ENCODE measurements around the gene RBM19. TPM values are rescaled to one million over a fixed set of nuclear protein-coding genes. Genes with fewer than 3 reads are reported as not detected.
"Not testable (repeated sequence)": the region's sequence is repeated elsewhere in the genome, so short reads cannot be mapped to it uniquely, and the experiment has no call there.

The RBM19 gene
- total RNA-seq, 1 donor from 2014 or later = 36.4 TPM

- no peaks in the 10 kb centered on the region for H3K36me3 ChIP-seq
- H3K4me1 ChIP-seq = no peaks in the 10 kb centered on the region
- H3K27me3 ChIP-seq = peaks cover 6% of the 10 kb centered on the region
- H3K9me3 ChIP-seq = no peaks in the 10 kb centered on the region
- intact Hi-C loops (cut with DNase I) = no loop called here
- no peak overlapping the region for H3K27ac ChIP-seq
- H3K4me3 ChIP-seq = no peak overlapping the region
- TF ChIP-seq CTCF (IDR thresholded peaks at IDR 0.05) = no peak
- DNase-seq (no peak), ATAC-seq (no peak)
These were observed 31.2 kb upstream of the RBM19 start for GRCh38 chr12:113997365-113997764.

DNA sequence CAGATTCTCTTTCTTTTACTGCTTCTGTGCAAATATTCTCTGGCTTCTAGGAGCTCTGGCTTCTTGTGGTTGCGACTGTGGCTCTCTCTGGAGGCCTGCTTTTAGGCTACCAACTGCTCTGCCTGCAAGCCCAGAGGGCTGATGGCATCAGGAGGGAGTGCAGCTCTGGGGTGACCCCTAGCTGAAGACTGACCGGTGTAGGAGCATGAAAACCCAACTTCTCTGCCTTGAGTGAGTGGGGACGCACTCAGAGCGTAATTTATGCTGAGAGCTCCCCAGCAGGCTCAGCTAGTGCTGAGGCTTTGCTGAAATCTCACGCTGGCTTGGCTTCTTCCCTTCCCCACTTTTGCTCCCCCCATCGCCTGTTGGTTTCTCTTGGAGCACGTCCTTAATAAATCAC lies 29.9 kb upstream of the RBM19 start:
- DNase-seq (no peak), ATAC-seq (no peak)
- no peaks in the 10 kb centered on the region for H3K4me1 ChIP-seq
- H3K9me3 ChIP-seq = no peaks in the 10 kb centered on the region
- no peak overlapping the region for H3K4me3 ChIP-seq
- H3K36me3 ChIP-seq = no peaks in the 10 kb centered on the region
- H3K27ac ChIP-seq = no peak overlapping the region
- H3K27me3 ChIP-seq = peaks cover 6% of the 10 kb centered on the region
- TF ChIP-seq CTCF (IDR thresholded peaks at IDR 0.05) = no peak
- intact Hi-C loops (cut with DNase I) = no loop called here

DNA sequence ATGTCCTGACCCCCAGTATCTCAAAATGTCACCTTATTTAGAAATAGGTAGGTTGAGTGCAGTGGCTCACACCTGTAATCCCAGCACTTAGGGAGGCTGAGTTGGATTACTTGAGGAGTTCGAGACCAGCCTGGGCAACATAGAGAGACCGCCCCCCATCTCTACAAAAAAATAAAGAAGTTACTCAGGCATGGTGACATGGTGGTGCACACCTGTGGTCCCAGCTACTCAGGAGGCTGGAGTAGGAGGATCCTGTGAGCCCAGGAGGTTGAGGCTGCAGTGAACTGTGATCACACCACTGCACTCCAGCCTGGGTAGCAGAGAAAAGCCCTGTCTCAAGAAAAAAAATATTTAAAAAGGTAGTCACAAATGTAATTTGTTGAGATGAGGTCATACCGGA lies 27.9 kb upstream of the RBM19 start:
- H3K27me3 ChIP-seq = peaks cover 6% of the 10 kb centered on the region
- no peak for TF ChIP-seq CTCF (IDR thresholded peaks at IDR 0.05)
- intact Hi-C loops (cut with DNase I) = no loop called here

GRCh38 chr12:113992751-113993150 lies 26.6 kb upstream of the RBM19 start:
- not testable (repeated sequence) for H3K9me3 ChIP-seq

More for the DNA sequence above, 27.9 kb upstream of the RBM19 start:
- no peak overlapping the region for H3K4me3 ChIP-seq
- no peak overlapping the region for H3K27ac ChIP-seq
- no peak for DNase-seq
- no peak for ATAC-seq
- H3K4me1 ChIP-seq = no peaks in the 10 kb centered on the region
- no peaks in the 10 kb centered on the region for H3K36me3 ChIP-seq
- no peaks in the 10 kb centered on the region for H3K9me3 ChIP-seq

GRCh38 chr12:113991224-113992044 lies 25.3 kb upstream of the RBM19 start:
- peaks cover 6% of the 10 kb centered on the region for H3K27me3 ChIP-seq

More at GRCh38 chr12:113992751-113993150, 26.6 kb upstream of the RBM19 start:
- H3K27me3 ChIP-seq; H3K4me1 ChIP-seq; ATAC-seq; H3K36me3 ChIP-seq; intact Hi-C loops (cut with DNase I); DNase-seq; H3K27ac ChIP-seq; H3K4me3 ChIP-seq: not testable (repeated sequence)

More at GRCh38 chr12:113991224-113992044, 25.3 kb upstream of the RBM19 start:
- no peaks in the 10 kb centered on the region for H3K9me3 ChIP-seq
- no peak for ATAC-seq
- DNase-seq = no peak
- TF ChIP-seq CTCF (IDR thresholded peaks at IDR 0.05) = no peak
- H3K36me3 ChIP-seq = no peaks in the 10 kb centered on the region
- H3K4me3 ChIP-seq = no peak overlapping the region
- H3K4me1 ChIP-seq = no peaks in the 10 kb centered on the region
- intact Hi-C loops (cut with DNase I) = no loop called here
- no peak overlapping the region for H3K27ac ChIP-seq

All from upper lobe of right lung (tissue), 1 donor.